ENCODE data around the gene CCL7.
A peak's percentile ranks its signal among the peaks of the same experiment; 100 is the strongest.

CCL7 gene

GRCh38 chr17:34287875-34288274 lies 17.9 kb downstream of the CCL7 start:
- no peak for DNase-seq (ENCODE audit: low spot score)

- DNase-seq (ENCODE audit: low spot score) = no peak
Measured at GRCh38 chr17:34290586-34290985, 20.6 kb downstream of the CCL7 start.

GRCh38 chr17:34291721-34292348 lies 21.8 kb downstream of the CCL7 start:
- no peak for DNase-seq (ENCODE audit: low spot score)

- DNase-seq (ENCODE audit: low spot score) = no peak
Measured at GRCh38 chr17:34299027-34299426, 29.0 kb downstream of the CCL7 start.

GRCh38 chr17:34299956-34300577 lies 30.0 kb downstream of the CCL7 start:
- peak; percentile 74 for DNase-seq (ENCODE audit: low spot score)

- peak; percentile 50 for DNase-seq (ENCODE audit: low spot score)
Measured at GRCh38 chr17:34300652-34301370, 30.8 kb downstream of the CCL7 start.

GRCh38 chr17:34301986-34302385 lies 32.0 kb downstream of the CCL7 start:
- DNase-seq (ENCODE audit: low spot score) = peak; percentile 22

- no peak for DNase-seq (ENCODE audit: low spot score)
Measured at GRCh38 chr17:34302636-34303035, 32.6 kb downstream of the CCL7 start.

GRCh38 chr17:34303606-34304005 lies 33.6 kb downstream of the CCL7 start:
- no peak for DNase-seq (ENCODE audit: low spot score)

- DNase-seq (ENCODE audit: low spot score) = no peak
Measured at GRCh38 chr17:34305061-34305460, 35.0 kb downstream of the CCL7 start.

- DNase-seq (ENCODE audit: low spot score) = no peak
Measured at GRCh38 chr17:34305606-34306005, 35.6 kb downstream of the CCL7 start.

GRCh38 chr17:34306466-34306865 lies 36.4 kb downstream of the CCL7 start:
- DNase-seq (ENCODE audit: low spot score) = peak; percentile 83

- DNase-seq (ENCODE audit: low spot score) = peak; percentile 45
Measured at GRCh38 chr17:34307110-34307509, 37.1 kb downstream of the CCL7 start.

- DNase-seq (ENCODE audit: low spot score) = no peak
Measured at GRCh38 chr17:34308371-34308770, 38.4 kb downstream of the CCL7 start.

GRCh38 chr17:34311291-34311690 lies 41.3 kb downstream of the CCL7 start:
- no peak for DNase-seq (ENCODE audit: low spot score)

- no peak for DNase-seq (ENCODE audit: low spot score)
Measured at GRCh38 chr17:34312080-34312479, 42.1 kb downstream of the CCL7 start.

GRCh38 chr17:34313164-34313563 lies 43.1 kb downstream of the CCL7 start:
- DNase-seq (ENCODE audit: low spot score) = peak; percentile 49

- DNase-seq (ENCODE audit: low spot score) = peak; percentile 56
Measured at GRCh38 chr17:34314279-34314678, 44.3 kb downstream of the CCL7 start.

GRCh38 chr17:34318474-34318873 lies 48.5 kb downstream of the CCL7 start:
- DNase-seq (ENCODE audit: low spot score) = no peak

- no peak for DNase-seq (ENCODE audit: low spot score)
Measured at GRCh38 chr17:34319039-34319483, 49.0 kb downstream of the CCL7 start, which contains the start of gene CCL8. Gene CCL8 (plus strand): TSS chr17:34319435. CDS start chr17:34319502, 67 bp downstream.
